Measurements from ENCODE around the gene C19orf47.
A peak's percentile ranks its signal among the peaks of the same experiment; 100 is the strongest.

DNA sequence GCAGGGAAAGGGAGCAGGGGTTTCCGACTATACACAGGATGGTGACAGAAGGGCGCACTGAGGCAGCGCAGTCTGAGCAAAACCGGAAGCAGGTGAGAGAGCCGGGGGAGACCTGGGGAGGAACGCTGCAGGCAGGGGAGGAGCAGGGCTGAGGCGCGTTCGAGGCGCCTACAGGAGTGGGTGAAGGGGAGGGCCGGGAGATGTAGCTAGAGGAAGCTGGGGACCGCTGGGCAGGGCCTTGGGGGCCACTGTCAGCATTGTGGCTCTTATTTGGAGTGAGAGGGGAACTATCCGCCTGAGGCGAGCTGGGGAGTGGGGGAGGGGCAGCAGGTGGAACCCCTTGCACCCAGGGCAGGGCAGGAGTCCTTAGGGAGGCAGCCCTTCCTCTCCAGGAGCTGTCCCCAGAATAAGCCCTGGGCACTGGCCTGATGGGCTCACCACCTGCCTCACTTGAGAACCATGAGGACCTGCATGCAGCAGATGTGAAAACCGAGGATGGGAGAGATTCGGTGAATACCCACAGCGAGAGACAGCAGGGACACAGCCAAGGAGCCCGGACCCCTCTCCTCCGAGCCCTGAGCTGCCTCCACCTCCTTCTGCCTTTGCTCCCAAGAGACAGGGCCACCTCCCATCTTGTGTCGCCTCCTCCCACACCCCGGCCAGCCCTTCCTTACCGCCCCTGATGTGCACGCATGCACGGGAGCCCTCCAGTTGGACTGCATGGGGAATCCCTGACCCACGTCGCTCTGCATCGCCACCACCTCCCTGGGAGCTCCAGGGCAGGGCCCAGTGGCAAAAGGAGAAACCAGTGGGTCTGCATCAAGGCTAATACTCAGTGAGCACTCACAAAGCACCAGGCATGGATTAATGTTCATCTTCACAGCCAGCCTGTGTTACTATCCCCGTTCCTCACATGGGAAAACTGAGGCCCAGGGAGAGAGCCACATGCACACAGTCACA lies 73.3 kb downstream of the C19orf47 start:
- TF ChIP-seq POLR2A (IDR thresholded peaks at IDR 0.05) = no peak
- TF ChIP-seq CTCF (IDR thresholded peaks at IDR 0.05 in 8 of 11, conservative IDR thresholded peaks at IDR 0.05 in 3 of 11) = no peak
- TF ChIP-seq POLR2AphosphoS5 (IDR thresholded peaks at IDR 0.05) = peak in 2 of 3 donors; percentile 29 to 47
